Measurements from ENCODE around the gene NLRP8.
"Not testable (repeated sequence)": the region's sequence is repeated elsewhere in the genome, so short reads cannot be mapped to it uniquely, and the experiment has no call there.

NLRP8 gene

GRCh38 chr19:55947532-55947931 lies at the start of gene NLRP8:
Gene NLRP8 (plus strand): TSS chr19:55947832.
- Mint-ChIP-seq H3K9me3 (peaks cover 15% of the 10 kb centered on the region), H3K27me3 (no peaks in the 10 kb centered on the region), H3K4me1 (no peaks in the 10 kb centered on the region), H3K4me3 (no peak within 1 kb of the TSS), H3K36me3 (ENCODE audit: insufficient read depth) (no peaks in the 10 kb centered on the region), H3K27ac (ENCODE audit: low read depth) (no peak within 1 kb of the TSS)
- ATAC-seq (replicated peaks; ENCODE audit: extremely low read depth, poor library complexity, severe bottlenecking) (no peak), DNase-seq (ENCODE audit: low spot score in 2 of 2) (no peak)

- no peaks in the 10 kb centered on the region for H3K4me1 Mint-ChIP-seq
- peaks cover 6% of the 10 kb centered on the region for H3K27me3 Mint-ChIP-seq
- no peak overlapping the region for H3K27ac Mint-ChIP-seq (ENCODE audit: low read depth)
- H3K9me3 Mint-ChIP-seq = peaks cover 3% of the 10 kb centered on the region
- DNase-seq (ENCODE audit: low spot score in 2 of 2) (no peak), ATAC-seq (replicated peaks; ENCODE audit: extremely low read depth, poor library complexity, severe bottlenecking) (no peak)
- no peak overlapping the region for H3K4me3 Mint-ChIP-seq
- H3K36me3 Mint-ChIP-seq (ENCODE audit: insufficient read depth) = no peaks in the 10 kb centered on the region
These were observed 48.7 kb upstream of the NLRP8 start for GRCh38 chr19:55898911-55899310.

GRCh38 chr19:55901369-55902079 lies 46.1 kb upstream of the NLRP8 start:
- H3K9me3 Mint-ChIP-seq = peaks cover 10% of the 10 kb centered on the region
- no peaks in the 10 kb centered on the region for H3K36me3 Mint-ChIP-seq (ENCODE audit: insufficient read depth)
- peaks cover 19% of the 10 kb centered on the region for H3K27me3 Mint-ChIP-seq
- H3K27ac Mint-ChIP-seq (ENCODE audit: low read depth) = no peak overlapping the region
- DNase-seq (ENCODE audit: low spot score in 2 of 2) (no peak), ATAC-seq (replicated peaks; ENCODE audit: extremely low read depth, poor library complexity, severe bottlenecking) (no peak)
- no peak overlapping the region for H3K4me3 Mint-ChIP-seq
- no peaks in the 10 kb centered on the region for H3K4me1 Mint-ChIP-seq

GRCh38 chr19:55902080-55902751 lies 45.4 kb upstream of the NLRP8 start:
- Mint-ChIP-seq H3K4me3 (no peak overlapping the region), H3K27me3 (peaks cover 19% of the 10 kb centered on the region)

GRCh38 chr19:55907286-55907685 lies 40.3 kb upstream of the NLRP8 start:
- H3K9me3 Mint-ChIP-seq = peaks cover 16% of the 10 kb centered on the region

More at GRCh38 chr19:55902080-55902751, 45.4 kb upstream of the NLRP8 start:
- Mint-ChIP-seq H3K4me1 (no peaks in the 10 kb centered on the region), H3K9me3 (peaks cover 10% of the 10 kb centered on the region), H3K36me3 (ENCODE audit: insufficient read depth) (no peaks in the 10 kb centered on the region), H3K27ac (ENCODE audit: low read depth) (no peak overlapping the region)
- no peak for ATAC-seq (replicated peaks; ENCODE audit: extremely low read depth, poor library complexity, severe bottlenecking)
- no peak for DNase-seq (ENCODE audit: low spot score in 2 of 2)

GRCh38 chr19:55907746-55908145 lies 39.9 kb upstream of the NLRP8 start:
- Mint-ChIP-seq H3K27ac (ENCODE audit: low read depth) (no peak overlapping the region), H3K4me3 (no peak overlapping the region), H3K9me3 (peaks cover 16% of the 10 kb centered on the region), H3K36me3 (ENCODE audit: insufficient read depth) (no peaks in the 10 kb centered on the region), H3K4me1 (no peaks in the 10 kb centered on the region), H3K27me3 (peaks cover 37% of the 10 kb centered on the region)
- DNase-seq (ENCODE audit: low spot score in 2 of 2) = no peak
- no peak for ATAC-seq (replicated peaks; ENCODE audit: extremely low read depth, poor library complexity, severe bottlenecking)

More at GRCh38 chr19:55907286-55907685, 40.3 kb upstream of the NLRP8 start:
- no peak overlapping the region for H3K4me3 Mint-ChIP-seq
- H3K27me3 Mint-ChIP-seq = peaks cover 37% of the 10 kb centered on the region
- DNase-seq (ENCODE audit: low spot score in 2 of 2) (no peak), ATAC-seq (replicated peaks; ENCODE audit: extremely low read depth, poor library complexity, severe bottlenecking) (no peak)
- H3K27ac Mint-ChIP-seq (ENCODE audit: low read depth) = no peak overlapping the region
- H3K36me3 Mint-ChIP-seq (ENCODE audit: insufficient read depth) = no peaks in the 10 kb centered on the region
- no peaks in the 10 kb centered on the region for H3K4me1 Mint-ChIP-seq

- no peak overlapping the region for H3K4me3 Mint-ChIP-seq
These were observed 37.8 kb upstream of the NLRP8 start for GRCh38 chr19:55909801-55910200.

GRCh38 chr19:55912916-55913315 lies 34.7 kb upstream of the NLRP8 start:
- H3K9me3 Mint-ChIP-seq = peaks cover 28% of the 10 kb centered on the region
- no peak for DNase-seq (ENCODE audit: low spot score in 2 of 2)

More at GRCh38 chr19:55909801-55910200, 37.8 kb upstream of the NLRP8 start:
- no peaks in the 10 kb centered on the region for H3K4me1 Mint-ChIP-seq
- DNase-seq (ENCODE audit: low spot score in 2 of 2) (no peak), ATAC-seq (replicated peaks; ENCODE audit: extremely low read depth, poor library complexity, severe bottlenecking) (no peak)
- H3K36me3 Mint-ChIP-seq (ENCODE audit: insufficient read depth) = no peaks in the 10 kb centered on the region
- H3K27ac Mint-ChIP-seq (ENCODE audit: low read depth) = no peak overlapping the region
- peaks cover 26% of the 10 kb centered on the region for H3K27me3 Mint-ChIP-seq
- H3K9me3 Mint-ChIP-seq = peaks cover 9% of the 10 kb centered on the region

GRCh38 chr19:55913643-55914268 lies 33.9 kb upstream of the NLRP8 start:
- H3K4me1 Mint-ChIP-seq = no peaks in the 10 kb centered on the region
- no peak overlapping the region for H3K4me3 Mint-ChIP-seq
- H3K27ac Mint-ChIP-seq (ENCODE audit: low read depth) = no peak overlapping the region
- ATAC-seq (replicated peaks; ENCODE audit: extremely low read depth, poor library complexity, severe bottlenecking) = no peak
- no peak for DNase-seq (ENCODE audit: low spot score in 2 of 2)
- no peaks in the 10 kb centered on the region for H3K36me3 Mint-ChIP-seq (ENCODE audit: insufficient read depth)
- peaks cover 38% of the 10 kb centered on the region for H3K27me3 Mint-ChIP-seq
- peaks cover 35% of the 10 kb centered on the region for H3K9me3 Mint-ChIP-seq

More at GRCh38 chr19:55912916-55913315, 34.7 kb upstream of the NLRP8 start:
- Mint-ChIP-seq H3K36me3 (ENCODE audit: insufficient read depth) (no peaks in the 10 kb centered on the region), H3K4me3 (no peak overlapping the region), H3K4me1 (no peaks in the 10 kb centered on the region), H3K27ac (ENCODE audit: low read depth) (no peak overlapping the region), H3K27me3 (peaks cover 29% of the 10 kb centered on the region)
- no peak for ATAC-seq (replicated peaks; ENCODE audit: extremely low read depth, poor library complexity, severe bottlenecking)

GRCh38 chr19:55923556-55923955 lies 24.1 kb upstream of the NLRP8 start:
- Mint-ChIP-seq H3K4me3 (no peak overlapping the region), H3K9me3 (peaks cover 16% of the 10 kb centered on the region), H3K36me3 (ENCODE audit: insufficient read depth) (peaks cover 2% of the 10 kb centered on the region), H3K27me3 (peaks cover 14% of the 10 kb centered on the region), H3K4me1 (no peaks in the 10 kb centered on the region), H3K27ac (ENCODE audit: low read depth) (no peak overlapping the region)
- ATAC-seq (replicated peaks; ENCODE audit: extremely low read depth, poor library complexity, severe bottlenecking) = no peak
- no peak for DNase-seq (ENCODE audit: low spot score in 2 of 2)

GRCh38 chr19:55927991-55928390 lies 19.6 kb upstream of the NLRP8 start:
- ATAC-seq (replicated peaks; ENCODE audit: extremely low read depth, poor library complexity, severe bottlenecking) (no peak), DNase-seq (ENCODE audit: low spot score in 2 of 2) (no peak)
- Mint-ChIP-seq H3K27ac (ENCODE audit: low read depth) (no peak overlapping the region), H3K4me3 (no peak overlapping the region), H3K27me3 (peaks cover 11% of the 10 kb centered on the region), H3K4me1 (no peaks in the 10 kb centered on the region), H3K36me3 (ENCODE audit: insufficient read depth) (peaks cover 2% of the 10 kb centered on the region), H3K9me3 (peaks cover 19% of the 10 kb centered on the region)

GRCh38 chr19:55929258-55929657 lies 18.4 kb upstream of the NLRP8 start:
- peaks cover 20% of the 10 kb centered on the region for H3K27me3 Mint-ChIP-seq
- not testable (repeated sequence) for H3K4me1 Mint-ChIP-seq; H3K27ac Mint-ChIP-seq (ENCODE audit: low read depth); H3K36me3 Mint-ChIP-seq (ENCODE audit: insufficient read depth); ATAC-seq (replicated peaks; ENCODE audit: extremely low read depth, poor library complexity, severe bottlenecking); DNase-seq (ENCODE audit: low spot score in 2 of 2); H3K4me3 Mint-ChIP-seq
- peaks cover 20% of the 10 kb centered on the region for H3K9me3 Mint-ChIP-seq

Data from central memory CD8-positive, alpha-beta T cell (primary cell).